ENCODE data around the gene FAM217B.

Gene FAM217B

DNA sequence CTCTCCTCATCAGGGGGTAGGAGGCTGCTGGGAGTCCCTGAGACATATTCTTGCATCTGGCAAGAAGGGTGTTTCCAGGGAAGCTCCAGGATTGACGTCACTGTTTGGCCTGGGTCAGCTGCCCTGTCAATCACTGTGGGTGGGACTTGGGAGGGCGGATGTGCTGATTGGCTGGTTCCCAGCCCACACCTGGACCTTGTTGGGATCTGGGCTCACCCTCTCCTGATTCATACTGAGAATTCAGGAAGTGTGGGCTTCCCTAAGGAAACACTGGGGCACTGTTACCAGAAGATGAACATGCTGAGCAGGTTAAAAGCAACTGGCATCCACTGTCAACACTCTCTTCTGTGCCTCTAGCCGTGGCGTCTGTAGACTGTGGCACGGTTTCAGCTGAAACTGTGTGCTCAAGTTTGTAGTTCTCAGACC is 54.5 kb downstream of the FAM217B start:
- H3K4me1 ChIP-seq, result no peaks in the 10 kb centered on the region
- no peaks in the 10 kb centered on the region for H3K9me3 ChIP-seq
- H3K36me3 ChIP-seq (replicated peaks), result no peaks in the 10 kb centered on the region
- H3K27me3 ChIP-seq (ENCODE audit: low read depth), result no peaks in the 10 kb centered on the region
- in situ Hi-C loops (cut with MboI; ENCODE audit: low sequenced_read_pairs), result no loop called here
- no peak overlapping the region for H3K4me3 ChIP-seq
- no peak for DNase-seq (ENCODE audit: low spot score in 2 of 2)

DNA sequence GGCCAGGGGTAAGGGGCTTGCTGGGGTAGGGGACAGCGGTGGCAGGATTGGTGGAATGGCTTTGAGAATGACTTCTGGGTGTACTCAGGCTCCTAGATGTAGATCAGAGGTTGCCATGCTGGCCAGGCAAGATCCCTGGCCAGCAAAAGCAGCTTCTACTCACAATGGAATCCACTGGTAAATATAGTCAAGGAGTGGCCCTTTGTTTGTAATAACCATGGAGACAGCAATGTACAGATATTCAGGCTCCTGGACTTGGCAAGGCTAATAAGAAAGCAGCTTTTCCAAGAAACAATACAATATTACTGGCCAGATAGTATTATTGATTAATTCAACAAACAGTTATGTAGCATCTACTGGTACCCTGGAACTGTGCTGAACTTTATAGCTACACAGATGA is 55.9 kb downstream of the FAM217B start:
- DNase-seq (ENCODE audit: low spot score in 2 of 2), result no peak
- Histone ChIP-seq H3K36me3 (replicated peaks) (no peaks in the 10 kb centered on the region), H3K9me3 (no peaks in the 10 kb centered on the region), H3K4me3 (no peak overlapping the region), H3K27me3 (ENCODE audit: low read depth) (no peaks in the 10 kb centered on the region), H3K4me1 (no peaks in the 10 kb centered on the region)
- in situ Hi-C loops (cut with MboI; ENCODE audit: low sequenced_read_pairs), result no loop called here

DNA sequence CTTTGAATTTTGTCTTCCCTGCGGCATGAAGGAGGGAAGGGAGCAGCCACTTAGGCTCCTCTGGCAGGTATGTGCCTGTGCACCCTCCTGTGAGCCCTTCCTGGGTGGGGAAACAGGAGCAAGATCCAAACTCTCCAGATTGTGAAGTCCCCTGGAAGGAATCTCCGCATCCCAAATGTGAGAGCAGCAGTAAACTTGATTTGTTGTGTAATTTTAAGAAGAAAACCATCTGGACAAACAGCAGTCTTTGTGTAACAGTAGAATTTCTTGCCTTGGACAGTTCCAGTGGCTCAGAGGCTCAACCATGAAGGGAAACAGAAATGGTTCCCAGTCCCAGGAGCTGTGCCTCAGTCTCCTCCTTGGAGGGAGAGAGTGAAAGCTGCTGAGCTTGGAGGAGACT is 57.7 kb downstream of the FAM217B start:
- Histone ChIP-seq H3K4me1 (no peaks in the 10 kb centered on the region), H3K36me3 (replicated peaks) (no peaks in the 10 kb centered on the region), H3K27me3 (ENCODE audit: low read depth) (no peaks in the 10 kb centered on the region), H3K9me3 (no peaks in the 10 kb centered on the region), H3K4me3 (no peak overlapping the region)
- no peak for DNase-seq (ENCODE audit: low spot score in 2 of 2)
- in situ Hi-C loops (cut with MboI; ENCODE audit: low sequenced_read_pairs), result no loop called here
